Ascending aorta (tissue), 2 donors: ENCODE measurements around the gene FAM180A. TPM values are rescaled to one million over a fixed set of nuclear protein-coding genes. Genes with fewer than 3 reads are reported as not detected.

Experiments used
- DNase-seq, 2 donors: peaks; one replicate each; pipeline ENCODE4 v3.0.0-alpha.2; 2019; ENCODE audit warnings: low spot score in 2 of 2
- H3K27ac ChIP-seq, 2 donors: fragments of 200-600 bp; sonication (generic); one replicate each; pipeline ENCODE4 v1.5.1; 2016 to 2017; ENCODE audit warnings: mild to moderate bottlenecking in 1 of 2
- H3K27me3 ChIP-seq: fragments of 200-600 bp; sonication (generic); one replicate; pipeline ENCODE4 v1.5.1; 2017
- H3K36me3 ChIP-seq, 2 donors: fragments of 200-600 bp; sonication (generic); one replicate each; pipeline ENCODE4 v1.5.1; 2016
- H3K4me1 ChIP-seq, 2 donors: fragments of 200-600 bp; sonication (generic); one replicate each; pipeline ENCODE4 v1.5.1; 2016 to 2017; ENCODE audit warnings: mild to moderate bottlenecking in 1 of 2
- H3K4me3 ChIP-seq, 2 donors: fragments of 200-600 bp; sonication (generic); one replicate each; pipeline ENCODE4 v1.5.1; 2016 to 2017; ENCODE audit warnings: mild to moderate bottlenecking in 1 of 2
- H3K9me3 ChIP-seq, 2 donors: fragments of 200-600 bp; sonication (generic); one replicate each; pipeline ENCODE4 v1.5.1; 2016
- intact Hi-C: fragments of 100-400 bp; cut with DNase I; formaldehyde crosslinking; loops from one replicate; pipeline ENCODE4 v1.15.1; 2023
- total RNA-seq: library from RNA; depleted of rRNA; stranded (reverse); fragments of >200 nt; gene quantifications from one replicate; pipeline ENCODE4 v1.1.0, GENCODE V29; 2016
- TF ChIP-seq, protein P1 (sequence below), 3 experiments: fragments of 200-600 bp in 2 of 3; fragments of 450-650 bp in 1 of 3; sonication (generic) in 2 of 3; IDR thresholded peaks; one replicate each; pipeline ENCODE4 v1.5.1; 2016 to 2019; ENCODE audit warnings: antibody characterized with exemption in 3 of 3, mild to moderate bottlenecking in 1 of 3, moderate library complexity in 1 of 3

The FAM180A gene
- 121 TPM for total RNA-seq

DNA sequence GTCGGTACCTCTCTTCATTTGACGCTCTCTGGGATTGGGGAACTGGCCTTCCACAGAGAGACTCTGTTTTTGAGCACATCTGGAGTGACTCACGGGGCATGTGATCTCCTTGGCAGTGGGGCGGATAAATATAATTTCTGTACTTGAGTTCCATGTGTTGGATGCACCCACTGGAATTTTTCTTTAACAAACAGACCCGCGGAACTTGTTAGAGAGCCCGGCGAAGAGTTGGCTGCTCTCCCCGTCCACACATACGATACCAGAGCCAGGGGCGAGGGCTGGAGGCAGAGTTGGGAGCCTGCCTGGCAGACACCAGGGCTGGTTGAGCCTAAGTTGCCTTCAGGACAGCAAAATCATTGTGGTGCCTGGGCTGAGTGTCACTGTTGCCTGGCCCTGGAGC, at the start of gene FAM180A:
TSS of gene FAM180A (minus strand) at position 44 of the 400 bp plus-strand sequence. CDS start 233 bp downstream, outside the sequence.
- intact Hi-C loops, result loop anchor here (5.0 kb wide), 2 partner anchors 229 to 536 kb away; partner anchors contain the start of genes MTPN and WDR91
- H3K27ac ChIP-seq, result peak within 1 kb of the TSS; percentile 91 to 94
- DNase-seq, result peak; percentile 24 to 88

DNA sequence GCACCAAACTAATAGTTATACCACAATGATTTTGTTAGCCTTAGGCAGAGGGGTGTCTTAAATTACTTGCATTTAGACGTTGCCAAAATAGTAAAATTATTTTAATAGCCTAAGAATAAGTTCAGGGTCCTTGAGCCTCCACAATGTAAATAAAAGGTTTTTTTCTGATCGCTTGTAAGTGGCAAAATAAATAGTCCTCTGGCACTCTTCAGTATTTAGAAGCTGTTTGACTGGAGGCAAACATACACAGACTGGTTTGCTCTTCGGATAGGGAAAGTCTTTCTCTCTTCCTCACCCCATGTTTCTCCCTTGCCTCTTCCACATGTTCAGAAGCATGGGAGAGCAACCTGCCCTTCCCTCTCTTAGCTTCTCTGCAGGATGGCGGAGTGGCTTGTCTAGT, 49.5 kb upstream of the FAM180A start:
- intact Hi-C loops, result loop anchor here (10.0 kb wide), 1 partner anchor 83 kb away; no protein-coding TSS in a partner anchor
- H3K27ac ChIP-seq, result peak overlapping the region; percentile 81 to 87
- no peaks in the 10 kb centered on the region for H3K36me3 ChIP-seq

More for the DNA sequence above, at the start of gene FAM180A:
- Histone ChIP-seq H3K9me3 (no peaks in the 10 kb centered on the region), H3K4me3 (peak within 1 kb of the TSS; percentile 45 to 62), H3K27me3 (no peaks in the 10 kb centered on the region), H3K36me3 (no peaks in the 10 kb centered on the region), H3K4me1 (peaks cover 13 to 28% of the 10 kb centered on the region in 2 donors)
- TF ChIP-seq, protein P1, sequence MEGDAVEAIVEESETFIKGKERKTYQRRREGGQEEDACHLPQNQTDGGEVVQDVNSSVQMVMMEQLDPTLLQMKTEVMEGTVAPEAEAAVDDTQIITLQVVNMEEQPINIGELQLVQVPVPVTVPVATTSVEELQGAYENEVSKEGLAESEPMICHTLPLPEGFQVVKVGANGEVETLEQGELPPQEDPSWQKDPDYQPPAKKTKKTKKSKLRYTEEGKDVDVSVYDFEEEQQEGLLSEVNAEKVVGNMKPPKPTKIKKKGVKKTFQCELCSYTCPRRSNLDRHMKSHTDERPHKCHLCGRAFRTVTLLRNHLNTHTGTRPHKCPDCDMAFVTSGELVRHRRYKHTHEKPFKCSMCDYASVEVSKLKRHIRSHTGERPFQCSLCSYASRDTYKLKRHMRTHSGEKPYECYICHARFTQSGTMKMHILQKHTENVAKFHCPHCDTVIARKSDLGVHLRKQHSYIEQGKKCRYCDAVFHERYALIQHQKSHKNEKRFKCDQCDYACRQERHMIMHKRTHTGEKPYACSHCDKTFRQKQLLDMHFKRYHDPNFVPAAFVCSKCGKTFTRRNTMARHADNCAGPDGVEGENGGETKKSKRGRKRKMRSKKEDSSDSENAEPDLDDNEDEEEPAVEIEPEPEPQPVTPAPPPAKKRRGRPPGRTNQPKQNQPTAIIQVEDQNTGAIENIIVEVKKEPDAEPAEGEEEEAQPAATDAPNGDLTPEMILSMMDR (IDR thresholded peaks at IDR 0.05), result no peak

DNA sequence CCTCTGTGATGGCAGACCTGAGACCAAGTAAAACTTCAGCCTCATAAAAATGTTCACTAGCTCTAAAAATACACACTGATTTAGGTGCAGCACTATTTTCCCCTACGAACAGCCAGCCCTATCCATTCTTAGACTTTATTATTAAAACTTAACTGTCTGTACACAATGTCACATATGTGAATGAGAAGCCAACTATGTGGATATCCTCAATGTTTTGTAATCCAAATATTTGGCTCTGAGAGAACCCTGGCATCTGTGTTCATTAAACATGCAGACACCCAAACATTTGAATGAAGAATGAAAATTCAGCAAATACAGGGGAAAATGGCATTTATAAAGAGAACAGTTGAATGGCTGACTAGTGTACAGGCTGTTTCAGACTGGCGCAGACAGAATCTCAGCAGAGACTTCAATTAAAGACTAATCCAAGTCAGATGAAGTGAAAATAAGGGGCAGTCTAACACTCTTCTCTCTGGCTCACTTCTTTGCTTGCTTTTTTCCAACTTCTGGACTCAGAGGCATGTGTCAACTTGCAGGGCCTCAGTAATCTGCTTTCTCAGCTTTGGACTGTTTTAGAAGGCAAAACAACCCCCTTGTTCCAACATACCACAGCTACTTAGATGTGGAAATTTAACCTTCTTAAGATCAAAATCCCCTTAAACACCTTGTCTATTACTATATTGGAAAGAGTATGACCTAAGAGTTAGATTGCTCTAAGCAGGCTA, 47.4 kb upstream of the FAM180A start:
- Histone ChIP-seq H3K27me3 (no peaks in the 10 kb centered on the region), H3K36me3 (no peaks in the 10 kb centered on the region), H3K9me3 (no peaks in the 10 kb centered on the region), H3K27ac (peak overlapping the region; percentile 81 to 87), H3K4me1 (peaks cover 7 to 28% of the 10 kb centered on the region in 2 donors), H3K4me3 (no peak overlapping the region)
- DNase-seq, result no peak
- TF ChIP-seq, protein P1 (IDR thresholded peaks at IDR 0.05), result no peak
- intact Hi-C loops, result loop anchor here (2.0 to 10.0 kb wide), 4 partner anchors 51 to 133 kb away; partner anchors contain the start of gene STMP1

More for the DNA sequence above, 49.5 kb upstream of the FAM180A start:
- no peak overlapping the region for H3K4me3 ChIP-seq
- TF ChIP-seq, protein P1 (IDR thresholded peaks at IDR 0.05), result no peak
- no peak for DNase-seq
- no peaks in the 10 kb centered on the region for H3K9me3 ChIP-seq
- H3K27me3 ChIP-seq, result no peaks in the 10 kb centered on the region
- peaks cover 7 to 31% of the 10 kb centered on the region in 2 donors for H3K4me1 ChIP-seq

DNA sequence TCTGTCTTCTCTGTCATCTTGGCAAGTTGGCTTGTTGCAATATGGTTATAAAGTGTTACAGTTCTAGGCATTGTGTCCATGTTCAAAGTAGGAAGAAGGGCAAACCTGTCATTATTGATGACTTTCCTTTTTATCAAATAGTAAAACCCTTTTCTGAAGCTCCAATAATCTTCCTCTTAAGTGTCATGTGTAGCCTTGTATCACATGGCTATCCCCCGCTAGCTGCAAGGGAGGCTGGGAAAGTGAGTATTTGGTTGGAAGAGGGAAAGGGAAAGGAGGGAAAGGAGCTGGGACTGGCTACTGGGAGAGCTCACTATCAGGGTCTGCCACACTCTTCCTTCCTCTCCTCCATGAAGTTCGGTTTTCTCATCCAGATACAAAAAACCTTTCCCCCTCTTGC, 45.2 kb upstream of the FAM180A start:
- Histone ChIP-seq H3K4me3 (no peak overlapping the region), H3K27ac (no peak overlapping the region), H3K4me1 (peaks cover 7 to 20% of the 10 kb centered on the region in 2 donors), H3K27me3 (no peaks in the 10 kb centered on the region), H3K9me3 (no peaks in the 10 kb centered on the region), H3K36me3 (no peaks in the 10 kb centered on the region)
- DNase-seq, result no peak
- TF ChIP-seq, protein P1 (IDR thresholded peaks at IDR 0.05), result no peak
- intact Hi-C loops, result loop anchor here (10.0 kb wide), 1 partner anchor 79 kb away; no protein-coding TSS in a partner anchor

DNA sequence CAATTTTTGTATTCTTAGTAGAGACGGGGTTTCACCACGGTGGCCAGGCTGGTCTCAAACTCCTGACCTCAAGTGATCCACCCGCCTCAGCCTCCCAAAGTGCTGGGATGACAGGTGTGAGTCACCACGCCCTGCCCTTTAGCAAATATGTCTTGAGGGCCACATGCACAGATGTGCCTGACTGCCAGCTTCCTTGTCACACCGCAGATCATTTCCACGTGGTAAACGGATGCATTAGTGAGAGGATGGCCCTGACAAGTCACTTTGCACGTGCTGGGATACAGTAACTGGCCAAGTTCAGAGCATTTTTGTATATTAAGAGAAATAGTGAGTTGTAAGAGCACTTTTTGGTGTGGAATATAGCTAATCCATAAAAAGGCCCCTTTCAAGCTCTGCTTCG, 44.3 kb upstream of the FAM180A start:
- intact Hi-C loops, result loop anchor here (10.0 kb wide), 1 partner anchor 78 kb away; no protein-coding TSS in a partner anchor
- H3K9me3 ChIP-seq, result no peaks in the 10 kb centered on the region
- H3K36me3 ChIP-seq, result no peaks in the 10 kb centered on the region
- no peaks in the 10 kb centered on the region for H3K27me3 ChIP-seq
- H3K4me3 ChIP-seq, result no peak overlapping the region
- H3K4me1 ChIP-seq, result peaks cover 4 to 20% of the 10 kb centered on the region in 2 donors
- DNase-seq, result no peak
- H3K27ac ChIP-seq, result no peak overlapping the region
- TF ChIP-seq, protein P1 (IDR thresholded peaks at IDR 0.05), result no peak
